A549 (cell line): ENCODE results near the gene KRT13. TPM values are rescaled to one million over a fixed set of nuclear protein-coding genes. Genes with fewer than 3 reads are reported as not detected.

Experiments used
- ATAC-seq, 2 experiments: fragments of 200-7000 bp in 1 of 2; fragments of >200 bp in 1 of 2; cut with Nextera tagmentation in 1 of 2; cut with Tn5 transposase in 1 of 2; 3 replicates each; pipeline versions ENCODE4 v1.8.0 to v1.9.1; 2018 to 2020; ENCODE audit warnings: mild to moderate bottlenecking in 1 of 2, moderate library complexity in 1 of 2
- CTCF ChIA-PET: fragments of 300-600 bp; sonication (Branson Sonifier 250); formaldehyde crosslinking; extraction: SDS; loops from one replicate; lab custom pipeline; 2021; ENCODE audit warnings: antibody characterized with exemption, inconsistent platforms; lab: Yijun Ruan, JAX
- POLR2A ChIA-PET: fragments of 350-600 bp; formaldehyde crosslinking; extraction: SDS; loops from one replicate; lab custom pipeline; 2021; ENCODE audit warnings: antibody characterized with exemption, inconsistent platforms; lab: Yijun Ruan, JAX
- DNase-seq, 2 experiments: peaks; one replicate each; pipeline versions ENCODE4 v3.0.0 to v3.0.0-alpha.2; 2011 to 2016; ENCODE audit warnings: low read depth in 1 of 2, low spot score in 1 of 2
- FAIRE-seq: peaks from 2 replicates; lab custom pipeline; 2011; peaks lifted over from hg19 to GRCh38; lab: Jason Lieb, UNC
- H3K27ac ChIP-seq, 2 experiments: fragments of >200 bp; sonication (Bioruptor Twin); formaldehyde crosslinking; 3 replicates each; pipeline ENCODE4 v1.5.1; 2016 to 2017
- H3K4me1 ChIP-seq: fragments of >200 bp; sonication (Bioruptor Twin); formaldehyde crosslinking; 3 replicates; pipeline ENCODE4 v1.6.1; 2016
- H3K4me2 ChIP-seq: fragments of >200 bp; sonication (Bioruptor Twin); formaldehyde crosslinking; 3 replicates; pipeline ENCODE4 v1.6.1; 2016
- H3K4me3 ChIP-seq: fragments of >200 bp; sonication (Bioruptor Twin); formaldehyde crosslinking; 3 replicates; pipeline ENCODE4 v1.5.1; 2016
- H3K9me3 ChIP-seq: fragments of >200 bp; sonication (Bioruptor Twin); formaldehyde crosslinking; 3 replicates; pipeline ENCODE4 v1.6.1; 2016
- CHD2 ChIP-seq: fragments of 150-350 bp; IDR thresholded peaks from 2 replicates; pipeline ENCODE4 v1.6.1; 2014; ENCODE audit warnings: low read length; ENCODE audit not compliant: partially characterized antibody
- CHD4 ChIP-seq: fragments of 200-600 bp; sonication (generic); IDR thresholded peaks from 2 replicates; pipeline ENCODE4 v1.6.1; 2016; ENCODE audit warnings: antibody characterized with exemption, mild to moderate bottlenecking, borderline replicate concordance
- EHF ChIP-seq: fragments of 250-450 bp; sonication (Bioruptor Pico); IDR thresholded peaks from 2 replicates; pipeline ENCODE4 v1.5.0; 2020; ENCODE audit warnings: mild to moderate bottlenecking
- EP300 ChIP-seq, 2 experiments: fragments of >200 bp; sonication (Bioruptor Twin); formaldehyde crosslinking; IDR thresholded peaks; 2 replicates in 1 of 2; 3 replicates in 1 of 2; pipeline ENCODE4 v1.6.1; 2016 to 2017
- ESRRA ChIP-seq: fragments of 150-350 bp; IDR thresholded peaks from 2 replicates; pipeline ENCODE4 v1.6.1; 2014; ENCODE audit warnings: mild to moderate bottlenecking, low read length, borderline replicate concordance
- FOSB ChIP-seq: fragments of 250-450 bp; sonication (Bioruptor Pico); IDR thresholded peaks from 2 replicates; pipeline ENCODE4 v1.5.0; 2020; ENCODE audit warnings: mild to moderate bottlenecking, moderate library complexity
- GATA3 ChIP-seq: IDR thresholded peaks from 2 replicates; pipeline ENCODE4 v1.6.1; 2012; ENCODE audit warnings: borderline replicate concordance
- HDAC2 ChIP-seq: fragments of 200-600 bp; sonication (generic); IDR thresholded peaks from 2 replicates; pipeline ENCODE4 v1.6.1; 2016
- HES2 ChIP-seq: fragments of >200 bp; sonication (Bioruptor Twin); formaldehyde crosslinking; IDR thresholded peaks from 2 replicates; pipeline ENCODE4 v1.6.1; 2016
- HEYL ChIP-seq: fragments of 250-450 bp; sonication (Bioruptor Pico); IDR thresholded peaks from 2 replicates; pipeline ENCODE4 v1.8.0; 2021; ENCODE audit warnings: mild to moderate bottlenecking, moderate library complexity
- HOXB13 ChIP-seq: fragments of 250-450 bp; sonication (Bioruptor Pico); IDR thresholded peaks from 2 replicates; pipeline ENCODE4 v1.5.0; 2020; ENCODE audit warnings: low read depth, mild to moderate bottlenecking, moderate library complexity
- HOXB5 ChIP-seq: fragments of 250-450 bp; sonication (Bioruptor Pico); IDR thresholded peaks from 2 replicates; pipeline ENCODE4 v1.5.0; 2020; ENCODE audit warnings: mild to moderate bottlenecking, moderate library complexity
- JUN ChIP-seq, 2 experiments: fragments of >200 bp; sonication (Bioruptor Twin); formaldehyde crosslinking; IDR thresholded peaks; 2 replicates in 1 of 2; 3 replicates in 1 of 2; pipeline ENCODE4 v1.6.1; 2016 to 2017
- KDM5A ChIP-seq: fragments of 200-600 bp; sonication (generic); IDR thresholded peaks from 2 replicates; pipeline ENCODE4 v1.6.1; 2016; ENCODE audit warnings: antibody characterized with exemption, mild to moderate bottlenecking
- MAX ChIP-seq: IDR thresholded peaks from 2 replicates; pipeline ENCODE4 v1.6.1; 2012
- PBX3 ChIP-seq: IDR thresholded peaks from 2 replicates; pipeline ENCODE4 v1.6.1; 2012
- PHF8 ChIP-seq: fragments of 200-600 bp; sonication (generic); IDR thresholded peaks from 2 replicates; pipeline ENCODE4 v1.6.1; 2016; ENCODE audit warnings: low read depth, mild to moderate bottlenecking, antibody characterized with exemption, moderate library complexity, borderline replicate concordance
- RAD21 ChIP-seq, 2 experiments: fragments of >200 bp in 1 of 2; sonication (Bioruptor Twin) in 1 of 2; formaldehyde crosslinking in 1 of 2; IDR thresholded peaks in 1 of 2; conservative IDR thresholded peaks in 1 of 2; 2 replicates in 1 of 2; 3 replicates in 1 of 2; pipeline ENCODE4 v1.6.1; 2012 to 2018; ENCODE audit warnings: inconsistent platforms in 1 of 2
- RCOR1 ChIP-seq: fragments of 150-350 bp; IDR thresholded peaks from 2 replicates; pipeline ENCODE4 v1.6.1; 2014; ENCODE audit warnings: antibody characterized with exemption, low read length, low read depth
- RFX5 ChIP-seq: fragments of 450-650 bp; IDR thresholded peaks from 2 replicates; pipeline ENCODE4 v1.7.1; 2014; ENCODE audit warnings: antibody characterized with exemption, mild to moderate bottlenecking, moderate library complexity
- TFCP2L1 ChIP-seq: fragments of 250-450 bp; sonication (Bioruptor Pico); IDR thresholded peaks from 2 replicates; pipeline ENCODE4 v1.5.0; 2021; ENCODE audit warnings: mild to moderate bottlenecking
- USF2 ChIP-seq: fragments of 450-650 bp; IDR thresholded peaks from 2 replicates; pipeline ENCODE4 v1.6.1; 2014; ENCODE audit warnings: antibody characterized with exemption
- ZFP36 ChIP-seq: fragments of 450-650 bp; IDR thresholded peaks from 2 replicates; pipeline ENCODE4 v1.6.1; 2014; ENCODE audit warnings: borderline replicate concordance; ENCODE audit not compliant: partially characterized antibody
- ZNF302 ChIP-seq: fragments of 250-450 bp; sonication (Bioruptor Pico); IDR thresholded peaks from 2 replicates; pipeline ENCODE4 v1.9.0; 2021; ENCODE audit warnings: inconsistent platforms, mild to moderate bottlenecking, moderate library complexity
- WGBS: methylation state at CpG from one replicate; pipeline ENCODE4 v1.1.6; 2017; ENCODE audit errors: missing lambda C conversion rate; 5-methylcytosine and 5-hydroxymethylcytosine counted together
- polyA plus RNA-seq, 4 experiments: library from polyadenylated mRNA; depleted of rRNA in 3 of 4; stranded (reverse); fragments of >200 nt; fragmentation: RNase III in 1 of 4; extraction: RNeasy Plus Mini Kit Qiagen cat#74134 plus additional on column Dnase treatment in 1 of 4; gene quantifications; 2 replicates in 3 of 4; 3 replicates in 1 of 4; pipeline ENCODE4 v1.2.3, GENCODE V29; 2011 to 2017
- TF ChIP-seq, protein P1 (sequence below): fragments of 150-350 bp; IDR thresholded peaks from 2 replicates; pipeline ENCODE4 v1.6.1; 2014; ENCODE audit warnings: low read depth, mild to moderate bottlenecking, low read length

KRT13 gene
- polyA plus RNA-seq, 2 of the 4 experiments (the other 2 are of a cell fraction): 0.06 TPM; not detected in 1

- POLR2A ChIA-PET: interaction anchor here (1.4 kb wide), 1 partner anchor 721 kb away, joined by 3 read pairs; no protein-coding TSS in a partner anchor
- TF ChIP-seq MAX (no peak), RAD21 (conservative IDR thresholded peaks at IDR 0.05 in 1 of 2, IDR thresholded peaks at IDR 0.05 in 1 of 2) (no peak), CHD4 (no peak), HOXB5 (no peak), PBX3 (no peak), RFX5 (no peak), CHD2 (no peak), ZFP36 (peak; percentile 48)
- TF ChIP-seq, all 56 proteins: peak for 1
- ATAC-seq (no peak), DNase-seq (no peak), FAIRE-seq (no peak)
- peak overlapping the region in 1 of 2 experiments; percentile 63; a peak in 2 of 6 replicates for H3K27ac ChIP-seq
- CTCF ChIA-PET: interaction anchor here (0.6 to 8.1 kb wide), 13 partner anchors 9 to 631 kb away, joined by 3 to 141 read pairs (median 5); no protein-coding TSS in a partner anchor
- H3K4me3 ChIP-seq: no peak overlapping the region
- no peak overlapping the region for H3K4me2 ChIP-seq
- 61% methylated on average over 7 of the region's 7 CpGs for WGBS
- no peaks in the 10 kb centered on the region for H3K9me3 ChIP-seq
- H3K4me1 ChIP-seq: peaks cover 27% of the 10 kb centered on the region
Observed at GRCh38 chr17:41539979-41540701, 34.7 kb upstream of the KRT13 start.

GRCh38 chr17:41539071-41539492 lies 33.7 kb upstream of the KRT13 start:
- Histone ChIP-seq H3K4me3 (no peak overlapping the region), H3K9me3 (no peaks in the 10 kb centered on the region), H3K4me1 (peaks cover 16% of the 10 kb centered on the region; the same call in 2 of the 3 replicates), H3K4me2 (no peak overlapping the region), H3K27ac (peak overlapping the region in 1 of 2 experiments; percentile 40; a peak in 3 of 6 replicates)
- DNase-seq (no peak), FAIRE-seq (no peak), ATAC-seq (peak in 1 of 2 experiments; percentile 30; a peak in 3 of 6 replicates)
- ChIA-PET CTCF (interaction anchor here (8.1 kb wide), 1 partner anchor 11 kb away, joined by 141 read pairs; no protein-coding TSS in a partner anchor), POLR2A (no interaction called here)
- 82% methylated on average over 5 of the region's 5 CpGs for whole genome bisulfite sequencing
- TF ChIP-seq KDM5A (no peak), HDAC2 (no peak), HOXB5 (no peak)

DNA sequence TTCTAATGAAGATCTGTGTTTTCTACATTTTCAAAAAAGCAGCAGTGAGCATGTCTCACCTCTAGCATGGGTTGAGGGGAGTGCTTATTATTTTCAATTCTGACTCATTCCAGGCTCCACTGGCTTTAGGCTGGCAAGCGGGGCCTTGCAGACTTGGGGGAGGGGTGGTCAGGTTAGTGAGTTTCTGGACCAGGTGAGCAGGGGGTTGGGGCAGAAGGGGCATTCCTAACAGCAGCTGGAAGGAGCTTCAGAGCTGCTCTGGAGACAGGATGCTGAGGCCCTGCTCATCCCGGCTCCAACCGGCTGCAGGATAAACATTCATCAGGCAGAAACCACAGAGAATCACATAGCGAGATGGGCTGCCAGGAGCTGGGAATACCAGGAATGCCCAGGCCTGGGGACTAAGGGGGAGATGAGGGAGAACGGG lies 33.2 kb upstream of the KRT13 start:
- Histone ChIP-seq H3K9me3 (no peaks in the 10 kb centered on the region), H3K4me3 (no peak overlapping the region), H3K4me1 (peaks cover 16% of the 10 kb centered on the region; the same call in 2 of the 3 replicates), H3K4me2 (no peak overlapping the region), H3K27ac (peak overlapping the region in 1 of 2 experiments; percentile 40; a peak in 3 of 6 replicates)
- no peak for DNase-seq
- no peak for ATAC-seq
- TF ChIP-seq MAX (no peak), HEYL (CRISPR knock-in tag) (no peak), HOXB13 (CRISPR knock-in tag) (no peak), PHF8 (no peak), EP300 (IDR thresholded peaks at IDR 0.05) (no peak), CHD4 (no peak), FOSB (no peak), ESRRA (no peak), TFCP2L1 (CRISPR knock-in tag) (no peak), EHF (CRISPR knock-in tag) (no peak), USF2 (no peak), JUN (IDR thresholded peaks at IDR 0.05) (no peak), ZNF302 (CRISPR knock-in tag) (no peak), HES2 (no peak), GATA3 (no peak), RCOR1 (no peak)
- TF ChIP-seq, protein P1, sequence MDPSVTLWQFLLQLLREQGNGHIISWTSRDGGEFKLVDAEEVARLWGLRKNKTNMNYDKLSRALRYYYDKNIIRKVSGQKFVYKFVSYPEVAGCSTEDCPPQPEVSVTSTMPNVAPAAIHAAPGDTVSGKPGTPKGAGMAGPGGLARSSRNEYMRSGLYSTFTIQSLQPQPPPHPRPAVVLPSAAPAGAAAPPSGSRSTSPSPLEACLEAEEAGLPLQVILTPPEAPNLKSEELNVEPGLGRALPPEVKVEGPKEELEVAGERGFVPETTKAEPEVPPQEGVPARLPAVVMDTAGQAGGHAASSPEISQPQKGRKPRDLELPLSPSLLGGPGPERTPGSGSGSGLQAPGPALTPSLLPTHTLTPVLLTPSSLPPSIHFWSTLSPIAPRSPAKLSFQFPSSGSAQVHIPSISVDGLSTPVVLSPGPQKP: no peak
- WGBS: 83% methylated on average over 5 of the region's 5 CpGs
- ChIA-PET POLR2A (no interaction called here), CTCF (interaction anchor here (8.1 kb wide), 1 partner anchor 11 kb away, joined by 141 read pairs; no protein-coding TSS in a partner anchor)
- FAIRE-seq: no peak
